ENCODE data around the gene RPS8. TPM values are rescaled to one million over a fixed set of nuclear protein-coding genes. Genes with fewer than 3 reads are reported as not detected.

RPS8 gene
- total RNA-seq, 2 donors from 2014 or later = 2,014 to 2,050 TPM

GRCh38 chr1:44798481-44799365 is 23.4 kb downstream of the RPS8 start:
- Mint-ChIP-seq H3K4me1 (peaks cover 21% of the 10 kb centered on the region), H3K27ac (peak overlapping the region; percentile 99), H3K4me3 (no peak overlapping the region), H3K27me3 (ENCODE audit: insufficient read depth) (peaks cover 2% of the 10 kb centered on the region), H3K9me3 (no peaks in the 10 kb centered on the region), H3K36me3 (ENCODE audit: low read depth) (peaks cover under 1% of the 10 kb centered on the region)
- TF ChIP-seq CTCF (conservative IDR thresholded peaks at IDR 0.05) = no peak
- DNase-seq = no peak
- no peaks in the 10 kb centered on the region for H3K27me3 ChIP-seq (ENCODE audit: control insufficient read depth, insufficient read depth, low read length, poor library complexity, severe bottlenecking)
- peaks cover 5% of the 10 kb centered on the region for H3K4me1 ChIP-seq (ENCODE audit: control insufficient read depth, insufficient read depth, low read length)
- no peak overlapping the region for H3K4me3 ChIP-seq (ENCODE audit: low read length)
- H3K36me3 ChIP-seq (ENCODE audit: control insufficient read depth, insufficient read depth, low read length) = peaks cover 9% of the 10 kb centered on the region
- WGBS, 2 experiments (ENCODE audit: insufficient coverage in 1 of 2, insufficient read length in 1 of 2) = 94 to 97% methylated on average over 6 to 10 of the region's 10 CpGs
- no peaks in the 10 kb centered on the region for H3K9me3 ChIP-seq (ENCODE audit: control insufficient read depth, low read length)
- no peak overlapping the region for H3K9ac ChIP-seq (ENCODE audit: extremely low read depth, low read length, poor library complexity, severe bottlenecking)
- no peak overlapping the region for H3K27ac ChIP-seq (ENCODE audit: low read depth, low read length)

- Histone ChIP-seq H3K36me3 (ENCODE audit: control insufficient read depth, insufficient read depth, low read length) (peaks cover 20% of the 10 kb centered on the region), H3K9ac (ENCODE audit: extremely low read depth, low read length, poor library complexity, severe bottlenecking) (peak within 1 kb of the TSS; percentile 66), H3K27ac (ENCODE audit: low read depth, low read length) (peak within 1 kb of the TSS; percentile 99), H3K4me3 (ENCODE audit: low read length) (peak within 1 kb of the TSS; percentile 83), H3K4me1 (ENCODE audit: control insufficient read depth, insufficient read depth, low read length) (peaks cover 5% of the 10 kb centered on the region), H3K9me3 (ENCODE audit: control insufficient read depth, low read length) (no peaks in the 10 kb centered on the region), H3K27me3 (ENCODE audit: control insufficient read depth, insufficient read depth, low read length, poor library complexity, severe bottlenecking) (no peaks in the 10 kb centered on the region)
- DNase-seq = peak; percentile 99
- Mint-ChIP-seq H3K27ac (peak within 1 kb of the TSS; percentile 99), H3K4me3 (peak within 1 kb of the TSS; percentile 75), H3K27me3 (ENCODE audit: insufficient read depth) (peaks cover 2% of the 10 kb centered on the region), H3K36me3 (ENCODE audit: low read depth) (peaks cover 4% of the 10 kb centered on the region), H3K9me3 (no peaks in the 10 kb centered on the region), H3K4me1 (peaks cover 21% of the 10 kb centered on the region)
- peak; percentile 96 for TF ChIP-seq CTCF (conservative IDR thresholded peaks at IDR 0.05)
- 0 to 1% methylated on average over 20 to 79 of the region's 79 CpGs for WGBS, 2 experiments (ENCODE audit: insufficient coverage in 1 of 2, insufficient read length in 1 of 2)
These were observed 24.6 kb downstream of the RPS8 start, which contains the start of gene PLK3 for GRCh38 chr1:44799770-44800584. Gene PLK3 (plus strand): TSS chr1:44800377. CDS start chr1:44800464, 87 bp downstream.

DNA sequence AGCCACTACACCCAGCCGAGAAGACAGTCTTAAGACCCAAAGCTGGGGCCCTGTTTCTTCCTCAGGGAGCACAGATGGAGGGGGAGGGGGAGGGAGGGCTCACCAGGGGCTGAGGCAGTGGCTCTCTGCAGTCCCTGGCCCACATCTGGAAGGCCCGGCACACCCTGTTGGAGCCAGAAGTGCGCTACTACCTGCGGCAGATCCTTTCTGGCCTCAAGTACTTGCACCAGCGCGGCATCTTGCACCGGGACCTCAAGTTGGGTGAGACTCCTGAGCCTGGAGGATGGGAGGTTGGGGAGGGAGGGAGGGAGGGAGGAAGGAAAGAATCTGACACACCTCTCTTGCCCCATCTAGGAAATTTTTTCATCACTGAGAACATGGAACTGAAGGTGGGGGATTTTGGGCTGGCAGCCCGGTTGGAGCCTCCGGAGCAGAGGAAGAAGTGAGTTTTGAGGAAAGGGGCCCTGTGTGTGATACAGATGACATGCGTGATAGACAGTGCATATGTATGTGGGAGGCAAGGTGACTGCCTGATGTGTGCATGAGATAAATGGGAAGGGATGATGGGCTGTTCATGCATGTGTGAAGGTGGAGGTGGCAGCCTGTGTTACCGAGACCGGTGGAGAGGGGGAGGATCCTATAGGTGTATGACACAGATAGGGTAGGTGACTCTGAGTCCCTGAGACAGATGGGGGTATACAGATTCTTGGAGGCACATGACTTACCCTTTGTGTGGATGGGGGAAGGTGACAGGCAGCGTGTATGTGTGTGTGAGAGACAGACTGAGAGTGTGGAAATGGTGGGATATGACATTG is 26.4 kb downstream of the RPS8 start:
- no peak overlapping the region for H3K27ac Mint-ChIP-seq
- Histone ChIP-seq H3K4me1 (ENCODE audit: control insufficient read depth, insufficient read depth, low read length) (peaks cover 8% of the 10 kb centered on the region), H3K4me3 (ENCODE audit: low read length) (peak overlapping the region; percentile 83), H3K27ac (ENCODE audit: low read depth, low read length) (peak overlapping the region; percentile 85), H3K9me3 (ENCODE audit: control insufficient read depth, low read length) (no peaks in the 10 kb centered on the region), H3K36me3 (ENCODE audit: control insufficient read depth, insufficient read depth, low read length) (peaks cover 23% of the 10 kb centered on the region), H3K27me3 (ENCODE audit: control insufficient read depth, insufficient read depth, low read length, poor library complexity, severe bottlenecking) (no peaks in the 10 kb centered on the region), H3K9ac (ENCODE audit: extremely low read depth, low read length, poor library complexity, severe bottlenecking) (no peak overlapping the region)
- peaks cover 7% of the 10 kb centered on the region for H3K36me3 Mint-ChIP-seq (ENCODE audit: low read depth)
- peaks cover 2% of the 10 kb centered on the region for H3K27me3 Mint-ChIP-seq (ENCODE audit: insufficient read depth)
- no peaks in the 10 kb centered on the region for H3K9me3 Mint-ChIP-seq
- TF ChIP-seq CTCF (conservative IDR thresholded peaks at IDR 0.05) = no peak
- no peak for DNase-seq
- H3K4me1 Mint-ChIP-seq = peaks cover 21% of the 10 kb centered on the region
- peak overlapping the region; percentile 75 for H3K4me3 Mint-ChIP-seq
- WGBS, 2 experiments (ENCODE audit: insufficient coverage in 1 of 2, insufficient read length in 1 of 2) = 78 to 87% methylated on average over 9 to 13 of the region's 13 CpGs

All from endodermal cell (in vitro differentiated cells).